Heart left ventricle (tissue), 13 donors: Measurements from ENCODE around the gene CNOT4.

Experiments
- POLR2A ChIP-seq, 2 donors: fragments of 450-650 bp; IDR thresholded peaks; one replicate each; pipeline ENCODE4 v1.6.1; 2017; ENCODE audit warnings: antibody characterized with exemption in 2 of 2, mild to moderate bottlenecking in 2 of 2, moderate library complexity in 2 of 2
- TF ChIP-seq, protein P1 (sequence below), 12 donors: fragments of 200-600 bp; sonication (generic) in 4 of 12; IDR thresholded peaks; one replicate each; pipeline versions ENCODE4 v1.5.0 to v1.8.0; 2018 to 2022; ENCODE audit warnings: antibody characterized with exemption in 12 of 12, mild to moderate bottlenecking in 5 of 12
- donor health status: ischemic (EF 13 %, LVEDD 7.1; RV severe dilation, severe dysfunction).
- donor health status: DM: no; HTN: yes; CAD: no.
- donor health status: DM: no; HTN: no; CAD: no.
- donor health status: ischemic (EF 25% LVEDD 6.9; RV normal size, moderate dysfunction).
- donor health status: ischemic (EF 25% LVEDD 5.7; RV mildly dilated, moderate dysfunction).
- donor health status: ischemic (EF 35%, LVEDD 5.7; RV mildly dilated, moderate dysfunction).
- donor health status: nonischemic (EF 11% LVEDD 7.7; RV severe dilation, severe dysfunction).
- donor health status: DM: yes; HTN: yes; CAD: no.
- donor health status: PGD.
- donor health status: ischemic (EF 29% LVEDD 5.4; RV normal size, mild dysfunction).
- donor health status: nonischemic (EF 23%, LVEDD 6.1; RV moderate dilation, normal function).

DNA sequence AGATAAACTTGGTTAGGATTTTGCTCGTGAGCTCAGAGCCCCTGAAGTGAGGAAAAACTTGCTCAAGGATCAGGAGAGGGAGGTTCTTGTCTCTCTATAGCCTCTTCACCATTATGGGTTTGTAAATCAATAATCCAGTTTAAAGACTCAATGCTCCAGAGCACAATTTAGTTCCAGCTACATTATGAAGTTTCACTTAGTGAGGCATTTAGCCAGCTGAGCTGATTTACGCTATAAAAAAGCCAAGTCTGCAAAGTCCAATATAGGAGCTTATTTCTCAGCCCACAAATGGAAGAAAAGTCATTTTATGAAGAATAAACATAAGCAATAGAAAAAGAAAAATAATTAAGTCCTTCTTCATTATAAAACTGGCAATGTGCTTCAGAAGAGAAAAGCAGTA lies 145.7 kb downstream of the CNOT4 start:
- TF ChIP-seq, protein P1, sequence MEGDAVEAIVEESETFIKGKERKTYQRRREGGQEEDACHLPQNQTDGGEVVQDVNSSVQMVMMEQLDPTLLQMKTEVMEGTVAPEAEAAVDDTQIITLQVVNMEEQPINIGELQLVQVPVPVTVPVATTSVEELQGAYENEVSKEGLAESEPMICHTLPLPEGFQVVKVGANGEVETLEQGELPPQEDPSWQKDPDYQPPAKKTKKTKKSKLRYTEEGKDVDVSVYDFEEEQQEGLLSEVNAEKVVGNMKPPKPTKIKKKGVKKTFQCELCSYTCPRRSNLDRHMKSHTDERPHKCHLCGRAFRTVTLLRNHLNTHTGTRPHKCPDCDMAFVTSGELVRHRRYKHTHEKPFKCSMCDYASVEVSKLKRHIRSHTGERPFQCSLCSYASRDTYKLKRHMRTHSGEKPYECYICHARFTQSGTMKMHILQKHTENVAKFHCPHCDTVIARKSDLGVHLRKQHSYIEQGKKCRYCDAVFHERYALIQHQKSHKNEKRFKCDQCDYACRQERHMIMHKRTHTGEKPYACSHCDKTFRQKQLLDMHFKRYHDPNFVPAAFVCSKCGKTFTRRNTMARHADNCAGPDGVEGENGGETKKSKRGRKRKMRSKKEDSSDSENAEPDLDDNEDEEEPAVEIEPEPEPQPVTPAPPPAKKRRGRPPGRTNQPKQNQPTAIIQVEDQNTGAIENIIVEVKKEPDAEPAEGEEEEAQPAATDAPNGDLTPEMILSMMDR (IDR thresholded peaks at IDR 0.05) = no peak
- no peak for TF ChIP-seq POLR2A (IDR thresholded peaks at IDR 0.05)
